Activated CD4-positive, alpha-beta memory T cell treated with anti-CD3 and anti-CD28 coated beads, Interleukin-2, amount 10 ng/mL, durations not matched to agents 7 days and 5 days (primary cell): ENCODE results near the gene HSD17B7. TPM values are rescaled to one million over a fixed set of nuclear protein-coding genes. Genes with fewer than 3 reads are reported as not detected.

Experiments
- CTCF ChIA-PET: fragments of 350-600 bp; sonication (Branson Sonifier 250); formaldehyde crosslinking; loops from one replicate; lab custom pipeline; 2021; ENCODE audit warnings: antibody characterized with exemption, inconsistent platforms; lab: Charles Lee
- POLR2A ChIA-PET: fragments of 350-600 bp; sonication (Branson Sonifier 250); formaldehyde crosslinking; loops from one replicate; lab custom pipeline; 2021; ENCODE audit warnings: antibody characterized with exemption; lab: Charles Lee
- DNase-seq: peaks from one replicate; pipeline ENCODE4 v3.0.0-alpha.2; 2020
- H3K27ac Mint-ChIP-seq: one replicate; pipeline ENCODE4 v1.8.0; 2021; ENCODE audit warnings: mild to moderate bottlenecking, mixed read lengths
- H3K27me3 Mint-ChIP-seq: one replicate; pipeline ENCODE4 v1.8.0; 2021; ENCODE audit warnings: mixed read lengths
- H3K36me3 Mint-ChIP-seq: one replicate; pipeline ENCODE4 v1.8.0; 2021; ENCODE audit warnings: low read depth, mixed read lengths
- H3K4me1 Mint-ChIP-seq: one replicate; pipeline ENCODE4 v1.8.0; 2021; ENCODE audit warnings: mixed read lengths
- H3K4me3 Mint-ChIP-seq: one replicate; pipeline ENCODE4 v1.8.0; 2021; ENCODE audit warnings: mild to moderate bottlenecking, mixed read lengths
- H3K9me3 Mint-ChIP-seq: one replicate; pipeline ENCODE4 v1.8.0; 2021; ENCODE audit warnings: mixed read lengths
- total RNA-seq, 2 experiments: library from RNA; stranded (reverse); gene quantifications; one replicate each; pipeline ENCODE4 v1.2.3, GENCODE V29; 2021

The HSD17B7 gene
- total RNA-seq, 2 experiments from 2014 or later: 33.0 to 39.4 TPM

- peaks cover 8% of the 10 kb centered on the region for H3K27me3 Mint-ChIP-seq
- no peak overlapping the region for H3K4me3 Mint-ChIP-seq
- ChIA-PET POLR2A (interaction anchor here (1.2 kb wide), 1 partner anchor 467 kb away, joined by 4 read pairs; the partner anchor contains the start of gene NUF2), CTCF (interaction anchor here (0.6 to 2.1 kb wide), 14 partner anchors 7 to 461 kb away, joined by 3 to 31 read pairs (median 4); no protein-coding TSS in a partner anchor)
- H3K4me1 Mint-ChIP-seq: no peaks in the 10 kb centered on the region
- H3K36me3 Mint-ChIP-seq: no peaks in the 10 kb centered on the region
- no peaks in the 10 kb centered on the region for H3K9me3 Mint-ChIP-seq
- no peak overlapping the region for H3K27ac Mint-ChIP-seq
- peak; percentile 56 for DNase-seq
Measured at GRCh38 chr1:162854245-162854882, 63.9 kb downstream of the HSD17B7 start.

GRCh38 chr1:162855461-162856150, 65.1 kb downstream of the HSD17B7 start:
- ChIA-PET POLR2A (no interaction called here), CTCF (no interaction called here)
- DNase-seq: no peak
- H3K27ac Mint-ChIP-seq: no peak overlapping the region
- no peak overlapping the region for H3K4me3 Mint-ChIP-seq
- no peaks in the 10 kb centered on the region for H3K9me3 Mint-ChIP-seq
- peaks cover 8% of the 10 kb centered on the region for H3K27me3 Mint-ChIP-seq
- no peaks in the 10 kb centered on the region for H3K4me1 Mint-ChIP-seq
- H3K36me3 Mint-ChIP-seq: no peaks in the 10 kb centered on the region

- H3K4me1 Mint-ChIP-seq: no peaks in the 10 kb centered on the region
- ChIA-PET POLR2A (no interaction called here), CTCF (interaction anchor here (1.1 to 2.6 kb wide), 3 partner anchors 8 to 459 kb away, joined by 3 to 8 read pairs (median 6); no protein-coding TSS in a partner anchor)
- no peak overlapping the region for H3K4me3 Mint-ChIP-seq
- no peak for DNase-seq
- H3K27me3 Mint-ChIP-seq: peaks cover 8% of the 10 kb centered on the region
- H3K9me3 Mint-ChIP-seq: no peaks in the 10 kb centered on the region
- no peak overlapping the region for H3K27ac Mint-ChIP-seq
- H3K36me3 Mint-ChIP-seq: no peaks in the 10 kb centered on the region
Measured at GRCh38 chr1:162856260-162856659, 65.8 kb downstream of the HSD17B7 start.

GRCh38 chr1:162857850-162858249, 67.3 kb downstream of the HSD17B7 start:
- no peaks in the 10 kb centered on the region for H3K9me3 Mint-ChIP-seq
- no peak for DNase-seq
- CTCF ChIA-PET: interaction anchor here (2.6 kb wide), 1 partner anchor 458 kb away, joined by 8 read pairs; no protein-coding TSS in a partner anchor
- no peaks in the 10 kb centered on the region for H3K4me1 Mint-ChIP-seq
- peaks cover 5% of the 10 kb centered on the region for H3K27me3 Mint-ChIP-seq
- no peaks in the 10 kb centered on the region for H3K36me3 Mint-ChIP-seq
- H3K27ac Mint-ChIP-seq: no peak overlapping the region
- H3K4me3 Mint-ChIP-seq: no peak overlapping the region
- POLR2A ChIA-PET: no interaction called here

- Mint-ChIP-seq H3K27me3 (peaks cover 12% of the 10 kb centered on the region), H3K4me1 (no peaks in the 10 kb centered on the region), H3K27ac (no peak overlapping the region), H3K36me3 (no peaks in the 10 kb centered on the region), H3K9me3 (no peaks in the 10 kb centered on the region), H3K4me3 (no peak overlapping the region)
- no peak for DNase-seq
- POLR2A ChIA-PET: no interaction called here
- CTCF ChIA-PET: interaction anchor here (0.9 kb wide), 1 partner anchor 11 kb away, joined by 4 read pairs; no protein-coding TSS in a partner anchor
Measured at GRCh38 chr1:162859191-162859590, 68.7 kb downstream of the HSD17B7 start.

DNA sequence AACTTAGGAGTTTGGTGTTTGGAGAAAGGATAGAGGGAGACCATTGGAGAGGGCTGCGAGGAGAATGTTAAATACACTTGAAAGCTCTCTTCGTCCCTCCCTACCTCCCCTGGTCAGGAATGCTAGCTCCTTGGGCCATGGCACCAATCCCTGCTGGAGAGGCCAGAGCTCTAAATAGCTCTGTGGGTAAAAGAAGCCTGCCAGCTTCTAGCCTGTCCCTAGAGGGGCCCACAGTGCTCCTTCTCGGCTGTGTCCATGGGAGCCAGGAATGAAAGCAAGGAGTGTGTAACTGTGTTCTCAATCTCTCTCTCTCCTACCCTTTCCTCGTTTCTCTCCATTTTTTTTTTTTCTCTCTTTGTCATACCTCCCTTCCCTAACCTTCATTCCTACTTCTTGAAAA, 70.6 kb downstream of the HSD17B7 start, which contains the start of gene CCDC190:
CCDC190 (minus strand) TSS at position 75 of the 400 bp plus-strand sequence. CDS start 1,529 bp downstream, outside the sequence.
- ChIA-PET CTCF (interaction anchor here (1.1 to 1.2 kb wide), 2 partner anchors 8 to 11 kb away, joined by 3 to 4 read pairs; no protein-coding TSS in a partner anchor), POLR2A (no interaction called here)
- no peaks in the 10 kb centered on the region for H3K4me1 Mint-ChIP-seq
- DNase-seq: no peak
- no peak within 1 kb of the TSS for H3K4me3 Mint-ChIP-seq
- peaks cover 17% of the 10 kb centered on the region for H3K27me3 Mint-ChIP-seq
- H3K9me3 Mint-ChIP-seq: no peaks in the 10 kb centered on the region
- H3K36me3 Mint-ChIP-seq: no peaks in the 10 kb centered on the region
- no peak within 1 kb of the TSS for H3K27ac Mint-ChIP-seq

DNA sequence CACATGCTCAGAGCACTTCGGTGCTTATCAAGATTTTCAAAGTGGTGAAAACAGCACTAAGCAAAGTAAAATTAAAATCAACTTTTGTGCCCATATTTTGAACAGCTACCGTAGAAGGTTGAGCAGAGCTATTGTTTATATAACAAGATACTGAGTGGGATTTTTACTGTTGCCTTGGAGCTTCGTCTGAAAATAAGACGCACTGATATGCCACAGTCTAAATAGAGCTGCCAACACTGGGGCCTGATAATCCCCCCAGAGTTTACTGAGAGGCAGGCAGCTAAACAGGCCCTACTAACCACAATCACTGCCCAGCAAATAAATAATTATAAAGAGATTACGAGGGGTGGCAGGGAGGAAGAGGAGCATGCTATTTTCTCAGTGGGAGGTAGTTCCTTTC, 71.1 kb downstream of the HSD17B7 start:
- CTCF ChIA-PET: interaction anchor here (1.2 kb wide), 1 partner anchor 8 kb away, joined by 4 read pairs; no protein-coding TSS in a partner anchor
- no peak overlapping the region for H3K27ac Mint-ChIP-seq
- no peak for DNase-seq
- H3K27me3 Mint-ChIP-seq: peaks cover 17% of the 10 kb centered on the region
- no peaks in the 10 kb centered on the region for H3K36me3 Mint-ChIP-seq
- H3K4me1 Mint-ChIP-seq: no peaks in the 10 kb centered on the region
- POLR2A ChIA-PET: no interaction called here
- no peak overlapping the region for H3K4me3 Mint-ChIP-seq
- no peaks in the 10 kb centered on the region for H3K9me3 Mint-ChIP-seq

Other genes with a start within 250 kb of the HSD17B7 start
- 10 to 100 TPM; 16.8 TPM for gene UAP1, start 229.0 kb upstream of the HSD17B7 start, total RNA-seq
- under 1 TPM; 0.15 to 0.18 TPM for gene DDR2, start 158.2 kb upstream of the HSD17B7 start, total RNA-seq
- gene CCDC190, start 70.5 kb downstream of the HSD17B7 start, total RNA-seq: not detected